Prostate gland (tissue), 2 donors: ENCODE results near the gene NTRK2. TPM values are rescaled to one million over a fixed set of nuclear protein-coding genes. Genes with fewer than 3 reads are reported as not detected.

Experiments
- DNase-seq: peaks from one replicate; pipeline ENCODE4 v3.0.0-alpha.2; 2019; ENCODE audit warnings: low spot score
- H3K27ac ChIP-seq, 2 donors: fragments of 200-600 bp; sonication (generic); 2 replicates each; pipeline ENCODE4 v1.5.1; 2017 to 2019
- H3K27me3 ChIP-seq: fragments of 200-600 bp; sonication (generic); replicated peaks from 2 replicates; pipeline ENCODE4 v1.5.1; 2019; ENCODE audit not compliant: insufficient read depth
- H3K36me3 ChIP-seq, 2 donors: fragments of 200-600 bp; sonication (generic); 1 replicate in 1 of 2; 2 replicates in 1 of 2; pipeline versions ENCODE4 v1.5.1 to v1.8.1; 2017 to 2019
- H3K4me1 ChIP-seq: fragments of 200-600 bp; sonication (generic); replicated peaks from 2 replicates; pipeline ENCODE4 v1.5.1; 2019
- H3K4me3 ChIP-seq, 2 donors: fragments of 200-600 bp; sonication (generic); 2 replicates each; pipeline ENCODE4 v1.5.1; 2017 to 2019
- H3K9me3 ChIP-seq: fragments of 200-600 bp; sonication (generic); 2 replicates; pipeline ENCODE4 v1.5.1; 2017
- CTCF ChIP-seq, 4 experiments: fragments of 200-600 bp in 2 of 4; fragments of 450-650 bp in 2 of 4; sonication (generic) in 2 of 4; IDR thresholded peaks; 1 replicate in 3 of 4; 2 replicates in 1 of 4; pipeline ENCODE4 v1.5.1; 2016 to 2019; ENCODE audit warnings: antibody characterized with exemption in 4 of 4, mild to moderate bottlenecking in 2 of 4, moderate library complexity in 2 of 4
- POLR2A ChIP-seq: fragments of 450-650 bp; IDR thresholded peaks from one replicate; pipeline ENCODE4 v1.6.1; 2016; ENCODE audit warnings: antibody characterized with exemption, mild to moderate bottlenecking
- POLR2AphosphoS5 ChIP-seq: sonication (generic); formaldehyde crosslinking; IDR thresholded peaks from one replicate; pipeline ENCODE4 v1.6.1; 2017; ENCODE audit warnings: antibody characterized with exemption
- WGBS: methylation state at CpG from one replicate; pipeline ENCODE4 v1.1.5; 2018; 5-methylcytosine and 5-hydroxymethylcytosine counted together
- intact Hi-C: fragments of 100-400 bp; cut with DNase I; formaldehyde crosslinking; loops from one replicate; pipeline ENCODE4 v1.14.2; 2022
- total RNA-seq, 2 donors: library from RNA; depleted of rRNA; stranded (reverse); fragments of >200 nt; gene quantifications; one replicate each; pipeline ENCODE4 v1.1.0, GENCODE V29; 2016

The NTRK2 gene
- total RNA-seq, 2 donors from 2014 or later, result 2.3 to 11.1 TPM

GRCh38 chr9:84821431-84821830 lies 151.9 kb downstream of the NTRK2 start:
- no peak overlapping the region for H3K27ac ChIP-seq
- 28% methylated on average over 1 of the region's 1 CpG for WGBS
- intact Hi-C loops, result loop anchor here (5.0 kb wide), 1 partner anchor 91 kb away; no protein-coding TSS in a partner anchor
- H3K9me3 ChIP-seq, result no peaks in the 10 kb centered on the region
- no peak overlapping the region for H3K4me3 ChIP-seq
- no peak for DNase-seq
- no peaks in the 10 kb centered on the region for H3K27me3 ChIP-seq
- no peak for TF ChIP-seq CTCF (IDR thresholded peaks at IDR 0.05)
- no peak for TF ChIP-seq POLR2AphosphoS5
- no peak for TF ChIP-seq POLR2A
- H3K36me3 ChIP-seq, result no peaks in the 10 kb centered on the region
- H3K4me1 ChIP-seq, result no peaks in the 10 kb centered on the region

- intact Hi-C loops, result loop anchor here (5.0 kb wide), 1 partner anchor 90 kb away; no protein-coding TSS in a partner anchor
- no peak overlapping the region for H3K27ac ChIP-seq
- no peaks in the 10 kb centered on the region for H3K9me3 ChIP-seq
- no peak overlapping the region for H3K4me3 ChIP-seq
- H3K4me1 ChIP-seq, result no peaks in the 10 kb centered on the region
- TF ChIP-seq POLR2AphosphoS5 (no peak), CTCF (IDR thresholded peaks at IDR 0.05) (no peak), POLR2A (no peak)
- WGBS, result 74% methylated on average over 7 of the region's 7 CpGs
- H3K36me3 ChIP-seq, result no peaks in the 10 kb centered on the region
- DNase-seq, result no peak
- no peaks in the 10 kb centered on the region for H3K27me3 ChIP-seq
Measured at GRCh38 chr9:84822589-84823233, 153.2 kb downstream of the NTRK2 start.

- DNase-seq, result no peak
- Histone ChIP-seq H3K9me3 (no peaks in the 10 kb centered on the region), H3K27me3 (no peaks in the 10 kb centered on the region), H3K27ac (no peak overlapping the region), H3K4me1 (no peaks in the 10 kb centered on the region), H3K36me3 (no peaks in the 10 kb centered on the region), H3K4me3 (no peak overlapping the region)
- TF ChIP-seq POLR2A (no peak), POLR2AphosphoS5 (no peak), CTCF (IDR thresholded peaks at IDR 0.05) (no peak)
- intact Hi-C loops, result loop anchor here (5.0 kb wide), 1 partner anchor 89 kb away; no protein-coding TSS in a partner anchor
- 40% methylated on average over 8 of the region's 8 CpGs for WGBS
Measured at GRCh38 chr9:84823421-84824271, 154.1 kb downstream of the NTRK2 start.

- Histone ChIP-seq H3K27ac (no peak overlapping the region), H3K27me3 (no peaks in the 10 kb centered on the region), H3K4me1 (no peaks in the 10 kb centered on the region), H3K9me3 (no peaks in the 10 kb centered on the region), H3K4me3 (no peak overlapping the region), H3K36me3 (no peaks in the 10 kb centered on the region)
- no peak for TF ChIP-seq CTCF (IDR thresholded peaks at IDR 0.05)
- no peak for TF ChIP-seq POLR2AphosphoS5
- 67% methylated on average over 4 of the region's 4 CpGs for WGBS
- DNase-seq, result no peak
- intact Hi-C loops, result no loop called here
Measured at GRCh38 chr9:84827216-84827765, 157.8 kb downstream of the NTRK2 start.
